HEK293 (cell line): ENCODE measurements around the gene ZBTB1.

Experiments
- CTCF ChIA-PET: fragments of 350-600 bp; formaldehyde crosslinking; extraction: SDS; loops from one replicate; lab custom pipeline; 2021; ENCODE audit warnings: antibody characterized with exemption; lab: Yijun Ruan, JAX
- POLR2A ChIA-PET: fragments of 300-600 bp; formaldehyde crosslinking; extraction: SDS; loops from one replicate; lab custom pipeline; 2020; ENCODE audit warnings: antibody characterized with exemption, inconsistent platforms; lab: Yijun Ruan, JAX
- H3K27ac ChIP-seq: fragments of 200-500 bp; sonication (Bioruptor generic); 2 replicates; pipeline ENCODE4 v1.5.1; 2014; ENCODE audit warnings: low read depth, low read length, control low read depth, inconsistent platforms; ENCODE audit errors: extremely low read depth
- H3K36me3 ChIP-seq, 2 experiments: fragments of 200-500 bp in 1 of 2; sonication (Bioruptor generic) in 1 of 2; 1 replicate in 1 of 2; 2 replicates in 1 of 2; pipeline ENCODE4 v1.5.1; 2014 to 2017; ENCODE audit warnings: inconsistent platforms in 2 of 2, low read length in 2 of 2; ENCODE audit not compliant: control insufficient read depth in 2 of 2, insufficient read depth in 1 of 2
- H3K4me1 ChIP-seq: fragments of 200-500 bp; sonication (Bioruptor generic); 2 replicates; pipeline ENCODE4 v1.5.1; 2014; ENCODE audit warnings: mild to moderate bottlenecking, low read length, inconsistent platforms; ENCODE audit not compliant: control insufficient read depth, insufficient read depth
- H3K4me3 ChIP-seq: 2 replicates; pipeline ENCODE4 v1.5.1; 2011; ENCODE audit warnings: low read depth, mild to moderate bottlenecking, control low read depth, low read length, moderate library complexity
- H3K9me3 ChIP-seq: fragments of 200-500 bp; sonication (Bioruptor generic); 2 replicates; pipeline ENCODE4 v1.5.1; 2014; ENCODE audit warnings: low read depth, low read length, inconsistent platforms; ENCODE audit not compliant: control insufficient read depth, insufficient read depth
- KLF1 ChIP-seq: fragments of 450-650 bp; formaldehyde crosslinking; IDR thresholded peaks from 2 replicates; pipeline ENCODE4 v1.5.1; 2016; ENCODE audit warnings: missing biosample characterization, missing genetic modification characterization
- MYNN ChIP-seq: fragments of 450-650 bp; formaldehyde crosslinking; IDR thresholded peaks from 2 replicates; pipeline ENCODE4 v1.5.1; 2016; ENCODE audit warnings: missing biosample characterization, missing genetic modification characterization, borderline replicate concordance
- MZF1 ChIP-seq: fragments of 450-650 bp; formaldehyde crosslinking; IDR thresholded peaks from 2 replicates; pipeline ENCODE4 v1.5.1; 2017; ENCODE audit warnings: missing biosample characterization, missing genetic modification characterization, borderline replicate concordance
- OSR2 ChIP-seq: fragments of 450-650 bp; formaldehyde crosslinking; IDR thresholded peaks from 2 replicates; pipeline ENCODE4 v1.5.1; 2016; ENCODE audit warnings: missing biosample characterization, missing genetic modification characterization
- PRDM1 ChIP-seq: fragments of 450-650 bp; formaldehyde crosslinking; IDR thresholded peaks from 2 replicates; pipeline ENCODE4; 2016; ENCODE audit warnings: missing biosample characterization, missing genetic modification characterization
- SP7 ChIP-seq: fragments of 450-650 bp; formaldehyde crosslinking; IDR thresholded peaks from 2 replicates; pipeline ENCODE4 v1.5.1; 2016; ENCODE audit warnings: missing biosample characterization, missing genetic modification characterization
- ZBTB1 ChIP-seq: fragments of 450-650 bp; formaldehyde crosslinking; IDR thresholded peaks from 2 replicates; pipeline ENCODE4 v1.5.1; 2016; ENCODE audit warnings: missing biosample characterization, missing genetic modification characterization
- ZBTB8A ChIP-seq: fragments of 450-650 bp; formaldehyde crosslinking; IDR thresholded peaks from 2 replicates; pipeline ENCODE4 v1.5.1; 2016; ENCODE audit warnings: missing biosample characterization, missing genetic modification characterization
- ZNF146 ChIP-seq: fragments of 450-650 bp; formaldehyde crosslinking; IDR thresholded peaks from 2 replicates; pipeline ENCODE4 v1.5.1; 2016; ENCODE audit warnings: missing biosample characterization, missing genetic modification characterization
- ZNF341 ChIP-seq: fragments of 450-650 bp; formaldehyde crosslinking; IDR thresholded peaks from 2 replicates; pipeline ENCODE4; 2016; ENCODE audit warnings: low read depth, missing biosample characterization, missing genetic modification characterization
- ZNF660 ChIP-seq: fragments of 450-650 bp; IDR thresholded peaks from 2 replicates; pipeline ENCODE4 v1.5.1; 2018; ENCODE audit warnings: missing biosample characterization, mild to moderate bottlenecking, missing genetic modification characterization
- ZNF701 ChIP-seq: fragments of 450-650 bp; formaldehyde crosslinking; IDR thresholded peaks from 2 replicates; pipeline ENCODE4 v1.5.1; 2016; ENCODE audit warnings: missing biosample characterization, missing genetic modification characterization
- TF ChIP-seq, protein P1 (sequence below): fragments of 450-650 bp; formaldehyde crosslinking; IDR thresholded peaks from 2 replicates; pipeline ENCODE4 v1.5.1; 2016; ENCODE audit warnings: missing biosample characterization, missing genetic modification characterization, low read depth
- TF ChIP-seq, protein P2 (sequence below): fragments of 450-650 bp; formaldehyde crosslinking; IDR thresholded peaks from 2 replicates; pipeline ENCODE4 v1.5.1; 2016; ENCODE audit warnings: missing biosample characterization, missing genetic modification characterization
- TF ChIP-seq, protein P3 (sequence below): fragments of 450-650 bp; formaldehyde crosslinking; IDR thresholded peaks from 2 replicates; pipeline ENCODE4 v1.5.1; 2017; ENCODE audit warnings: missing biosample characterization, missing genetic modification characterization

Gene ZBTB1

DNA sequence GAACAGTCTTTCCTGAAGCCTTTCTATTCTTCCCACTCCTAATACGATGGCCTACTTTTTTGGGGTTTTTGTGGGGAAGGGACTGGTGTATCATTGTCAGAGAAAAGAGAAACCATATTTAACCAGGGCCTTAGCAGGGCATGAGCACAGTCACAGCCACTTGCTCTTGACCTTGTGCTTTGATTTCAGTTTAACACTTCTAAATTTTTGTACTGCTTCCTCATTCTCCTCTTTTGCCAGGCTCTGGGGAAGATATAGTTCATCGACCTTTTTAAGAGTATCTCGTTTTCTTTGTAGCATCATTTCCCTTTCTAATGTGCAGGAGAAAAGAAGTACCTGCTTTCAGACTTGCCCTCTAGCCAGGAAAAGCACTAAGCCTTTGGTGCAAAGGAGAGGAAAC is 2.2 kb downstream of the ZBTB1 start:
- Histone ChIP-seq H3K4me1 (peaks cover 18% of the 10 kb centered on the region), H3K36me3 (no peaks in the 10 kb centered on the region), H3K4me3 (no peak overlapping the region), H3K9me3 (no peaks in the 10 kb centered on the region), H3K27ac (no peak overlapping the region)
- TF ChIP-seq PRDM1 (tag by site-specific recombination) (peak; percentile 51), ZNF146 (tag by site-specific recombination) (no peak), ZBTB8A (tag by site-specific recombination) (no peak), ZNF660 (no peak), OSR2 (no peak)
- CTCF ChIA-PET: no interaction called here
- POLR2A ChIA-PET: no interaction called here

DNA sequence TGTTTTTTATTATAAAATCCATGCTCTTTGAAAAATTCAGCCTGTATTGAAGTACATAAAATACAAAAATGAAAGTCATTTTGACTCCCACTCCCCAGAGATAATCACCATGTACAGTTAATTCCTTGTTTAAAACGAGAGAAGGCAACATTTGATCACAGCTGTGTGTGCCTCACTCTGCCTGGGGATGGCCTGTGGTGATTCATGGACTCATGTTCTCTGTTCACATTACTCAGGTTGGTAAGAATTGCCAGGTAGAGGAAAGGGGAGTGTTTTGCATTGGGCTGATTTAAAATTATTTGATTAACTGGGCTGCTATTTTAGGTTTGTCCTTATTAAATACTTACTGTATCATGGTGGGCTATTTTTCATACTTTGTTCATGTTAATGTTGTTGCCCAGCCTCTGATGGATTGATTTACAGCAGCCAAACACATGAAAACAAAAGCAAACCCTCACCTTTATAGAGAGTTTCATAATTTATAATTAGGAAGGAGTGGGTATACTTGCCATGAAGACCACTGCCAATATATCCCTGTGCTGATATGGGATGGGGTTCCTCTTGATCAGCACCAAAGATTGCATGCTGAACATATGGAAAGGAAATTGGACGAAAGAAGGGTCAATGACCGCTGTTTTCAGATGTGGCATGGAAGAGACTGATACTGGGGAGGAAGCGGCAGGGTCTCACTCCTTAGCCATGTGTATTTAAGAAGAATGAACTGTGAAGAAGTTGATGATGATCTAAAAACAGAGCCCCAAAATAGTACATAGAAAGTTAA is 3.0 kb downstream of the ZBTB1 start:
- Histone ChIP-seq H3K36me3 (no peaks in the 10 kb centered on the region), H3K4me3 (no peak overlapping the region), H3K9me3 (no peaks in the 10 kb centered on the region), H3K27ac (no peak overlapping the region), H3K4me1 (peaks cover 10% of the 10 kb centered on the region)
- ChIA-PET POLR2A (no interaction called here), CTCF (interaction anchor here (0.6 to 1.0 kb wide), 3 partner anchors 13 to 78 kb away, joined by 3 to 4 read pairs (median 3); no protein-coding TSS in a partner anchor)
- TF ChIP-seq SP7 (tag by site-specific recombination) (0 out of 2 replicates have a peak, but pooled peaks have one; percentile 18), ZBTB1 (tag by site-specific recombination) (no peak), MYNN (tag by site-specific recombination) (no peak)
- TF ChIP-seq, protein P1, sequence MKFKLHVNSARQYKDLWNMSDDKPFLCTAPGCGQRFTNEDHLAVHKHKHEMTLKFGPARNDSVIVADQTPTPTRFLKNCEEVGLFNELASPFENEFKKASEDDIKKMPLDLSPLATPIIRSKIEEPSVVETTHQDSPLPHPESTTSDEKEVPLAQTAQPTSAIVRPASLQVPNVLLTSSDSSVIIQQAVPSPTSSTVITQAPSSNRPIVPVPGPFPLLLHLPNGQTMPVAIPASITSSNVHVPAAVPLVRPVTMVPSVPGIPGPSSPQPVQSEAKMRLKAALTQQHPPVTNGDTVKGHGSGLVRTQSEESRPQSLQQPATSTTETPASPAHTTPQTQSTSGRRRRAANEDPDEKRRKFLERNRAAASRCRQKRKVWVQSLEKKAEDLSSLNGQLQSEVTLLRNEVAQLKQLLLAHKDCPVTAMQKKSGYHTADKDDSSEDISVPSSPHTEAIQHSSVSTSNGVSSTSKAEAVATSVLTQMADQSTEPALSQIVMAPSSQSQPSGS (tag by site-specific recombination): no peak

DNA sequence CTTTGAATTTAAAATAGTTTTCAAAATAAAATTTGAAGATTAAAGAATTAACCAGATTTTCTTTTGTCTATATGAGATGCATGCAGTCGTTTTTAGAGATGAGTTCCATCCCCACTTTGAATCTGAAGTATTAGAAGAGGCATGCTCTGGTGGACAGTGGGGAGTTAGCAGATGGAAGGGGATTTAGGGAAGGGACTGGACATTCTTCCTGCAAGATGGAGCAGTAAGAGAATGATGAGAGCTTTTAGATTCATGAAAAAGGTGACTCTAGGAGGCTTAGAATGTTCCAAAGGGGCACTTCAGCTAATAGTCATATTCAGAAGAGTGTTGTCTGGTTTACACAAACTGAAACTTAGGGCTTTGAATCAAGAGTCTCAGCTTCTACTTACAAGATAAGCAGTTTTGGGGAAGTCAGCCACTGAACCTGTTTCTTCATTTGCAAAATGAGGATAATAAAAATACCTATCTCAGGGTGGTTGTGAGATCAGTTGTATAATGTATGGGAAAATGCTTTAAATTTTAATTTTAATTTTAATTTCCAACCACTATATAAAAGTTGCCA is 3.7 kb downstream of the ZBTB1 start:
- H3K4me1 ChIP-seq: peaks cover 9% of the 10 kb centered on the region
- CTCF ChIA-PET: interaction anchor here (0.6 to 1.7 kb wide), 6 partner anchors 11 to 479 kb away, joined by 3 to 5 read pairs (median 4); no protein-coding TSS in a partner anchor
- POLR2A ChIA-PET: interaction anchor here (0.6 to 0.9 kb wide), 2 partner anchors 14 to 190 kb away, joined by 3 to 4 read pairs; no protein-coding TSS in a partner anchor

DNA sequence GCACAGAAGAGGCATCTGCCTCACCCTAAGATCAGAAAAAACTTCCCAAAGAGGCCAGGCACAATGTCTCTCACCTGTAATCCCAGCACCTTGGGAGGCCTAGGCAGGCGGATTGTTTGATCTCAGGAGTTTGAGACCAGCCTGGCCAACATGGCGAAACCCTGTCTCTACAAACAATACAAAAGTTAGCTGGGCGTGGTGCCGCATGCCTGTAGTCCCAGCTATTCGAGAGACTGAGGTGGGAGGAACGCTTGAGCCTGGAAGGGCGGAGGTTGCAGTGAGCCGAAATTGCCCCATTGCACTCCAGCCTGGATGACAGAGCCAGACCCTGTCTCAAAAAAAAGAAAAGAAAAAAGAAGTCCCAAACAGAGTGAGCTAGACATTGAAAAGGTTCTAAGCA is 4.5 kb downstream of the ZBTB1 start:
- TF ChIP-seq KLF1 (tag by site-specific recombination) (peak; percentile 42; the same call in 1 of the 2 replicates), ZNF341 (tag by site-specific recombination) (peak; percentile 89)
- TF ChIP-seq, protein P2, sequence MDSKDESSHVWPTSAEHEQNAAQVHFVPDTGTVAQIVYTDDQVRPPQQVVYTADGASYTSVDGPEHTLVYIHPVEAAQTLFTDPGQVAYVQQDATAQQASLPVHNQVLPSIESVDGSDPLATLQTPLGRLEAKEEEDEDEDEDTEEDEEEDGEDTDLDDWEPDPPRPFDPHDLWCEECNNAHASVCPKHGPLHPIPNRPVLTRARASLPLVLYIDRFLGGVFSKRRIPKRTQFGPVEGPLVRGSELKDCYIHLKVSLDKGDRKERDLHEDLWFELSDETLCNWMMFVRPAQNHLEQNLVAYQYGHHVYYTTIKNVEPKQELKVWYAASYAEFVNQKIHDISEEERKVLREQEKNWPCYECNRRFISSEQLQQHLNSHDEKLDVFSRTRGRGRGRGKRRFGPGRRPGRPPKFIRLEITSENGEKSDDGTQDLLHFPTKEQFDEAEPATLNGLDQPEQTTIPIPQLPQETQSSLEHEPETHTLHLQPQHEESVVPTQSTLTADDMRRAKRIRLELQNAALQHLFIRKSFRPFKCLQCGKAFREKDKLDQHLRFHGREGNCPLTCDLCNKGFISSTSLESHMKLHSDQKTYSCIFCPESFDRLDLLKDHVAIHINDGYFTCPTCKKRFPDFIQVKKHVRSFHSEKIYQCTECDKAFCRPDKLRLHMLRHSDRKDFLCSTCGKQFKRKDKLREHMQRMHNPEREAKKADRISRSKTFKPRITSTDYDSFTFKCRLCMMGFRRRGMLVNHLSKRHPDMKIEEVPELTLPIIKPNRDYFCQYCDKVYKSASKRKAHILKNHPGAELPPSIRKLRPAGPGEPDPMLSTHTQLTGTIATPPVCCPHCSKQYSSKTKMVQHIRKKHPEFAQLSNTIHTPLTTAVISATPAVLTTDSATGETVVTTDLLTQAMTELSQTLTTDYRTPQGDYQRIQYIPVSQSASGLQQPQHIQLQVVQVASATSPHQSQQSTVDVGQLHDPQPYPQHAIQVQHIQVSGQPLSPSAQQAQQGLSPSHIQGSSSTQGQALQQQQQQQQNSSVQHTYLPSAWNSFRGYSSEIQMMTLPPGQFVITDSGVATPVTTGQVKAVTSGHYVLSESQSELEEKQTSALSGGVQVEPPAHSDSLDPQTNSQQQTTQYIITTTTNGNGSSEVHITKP: no peak
- TF ChIP-seq, protein P3, sequence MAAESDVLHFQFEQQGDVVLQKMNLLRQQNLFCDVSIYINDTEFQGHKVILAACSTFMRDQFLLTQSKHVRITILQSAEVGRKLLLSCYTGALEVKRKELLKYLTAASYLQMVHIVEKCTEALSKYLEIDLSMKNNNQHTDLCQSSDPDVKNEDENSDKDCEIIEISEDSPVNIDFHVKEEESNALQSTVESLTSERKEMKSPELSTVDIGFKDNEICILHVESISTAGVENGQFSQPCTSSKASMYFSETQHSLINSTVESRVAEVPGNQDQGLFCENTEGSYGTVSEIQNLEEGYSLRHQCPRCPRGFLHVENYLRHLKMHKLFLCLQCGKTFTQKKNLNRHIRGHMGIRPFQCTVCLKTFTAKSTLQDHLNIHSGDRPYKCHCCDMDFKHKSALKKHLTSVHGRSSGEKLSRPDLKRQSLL (tag by site-specific recombination): peak; percentile 54; the same call in 1 of the 2 replicates
- Histone ChIP-seq H3K9me3 (no peaks in the 10 kb centered on the region), H3K4me3 (no peak overlapping the region), H3K36me3 (no peaks in the 10 kb centered on the region; a peak in 1 of 3 replicates), H3K4me1 (peaks cover 9% of the 10 kb centered on the region), H3K27ac (no peak overlapping the region)
- POLR2A ChIA-PET: interaction anchor here (0.6 to 0.9 kb wide), 2 partner anchors 13 to 190 kb away, joined by 3 to 4 read pairs; no protein-coding TSS in a partner anchor
- CTCF ChIA-PET: interaction anchor here (0.7 to 2.9 kb wide), 4 partner anchors 12 to 379 kb away, joined by 3 to 29 read pairs (median 4); no protein-coding TSS in a partner anchor

More for the DNA sequence above, 3.7 kb downstream of the ZBTB1 start:
- TF ChIP-seq ZNF701 (tag by site-specific recombination) (no peak), MZF1 (tag by site-specific recombination) (peak; percentile 59)
- no peak overlapping the region for H3K27ac ChIP-seq
- H3K4me3 ChIP-seq: no peak overlapping the region
- no peaks in the 10 kb centered on the region for H3K9me3 ChIP-seq
- H3K36me3 ChIP-seq: no peaks in the 10 kb centered on the region; a peak in 1 of 3 replicates
